H54 (cell line): Measurements from ENCODE around the gene PAK2.
"Not testable (repeated sequence)": the region's sequence is repeated elsewhere in the genome, so short reads cannot be mapped to it uniquely, and the experiment has no call there.

Source experiments
- DNase-seq: peaks from one replicate; pipeline ENCODE4 v3.0.0; 2011; ENCODE audit warnings: low spot score, mixed read lengths; ENCODE audit not compliant: insufficient read length
- FAIRE-seq: peaks from 3 replicates; lab custom pipeline; 2011; peaks lifted over from hg19 to GRCh38; lab: Jason Lieb, UNC
- POLR2A ChIP-seq: IDR thresholded peaks from 2 replicates; pipeline ENCODE4 v1.6.1; 2011; ENCODE audit warnings: low read depth, mild to moderate bottlenecking, low read length

PAK2 gene

DNA sequence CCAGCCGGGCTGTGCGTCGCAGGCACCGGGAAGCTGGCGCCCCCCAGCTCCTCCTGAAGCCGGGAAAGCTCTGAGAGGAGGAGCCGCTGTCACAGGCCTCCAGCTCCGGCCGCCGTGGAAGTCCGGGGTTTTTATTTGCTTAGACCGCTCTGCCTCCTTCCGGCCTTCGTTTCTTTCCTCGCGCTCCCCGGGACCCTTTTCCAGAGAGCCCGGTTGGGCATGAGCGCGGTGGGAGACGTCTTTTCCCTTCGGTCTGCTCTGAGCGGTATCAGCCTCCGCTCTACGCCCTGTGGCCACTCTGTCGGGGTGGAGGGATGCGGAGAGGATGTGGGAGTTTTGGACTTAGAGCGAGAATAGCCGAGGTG lies 128.6 kb downstream of the PAK2 start:
- FAIRE-seq (no peak), DNase-seq (peak; percentile 38)
- no peak for TF ChIP-seq POLR2A

DNA sequence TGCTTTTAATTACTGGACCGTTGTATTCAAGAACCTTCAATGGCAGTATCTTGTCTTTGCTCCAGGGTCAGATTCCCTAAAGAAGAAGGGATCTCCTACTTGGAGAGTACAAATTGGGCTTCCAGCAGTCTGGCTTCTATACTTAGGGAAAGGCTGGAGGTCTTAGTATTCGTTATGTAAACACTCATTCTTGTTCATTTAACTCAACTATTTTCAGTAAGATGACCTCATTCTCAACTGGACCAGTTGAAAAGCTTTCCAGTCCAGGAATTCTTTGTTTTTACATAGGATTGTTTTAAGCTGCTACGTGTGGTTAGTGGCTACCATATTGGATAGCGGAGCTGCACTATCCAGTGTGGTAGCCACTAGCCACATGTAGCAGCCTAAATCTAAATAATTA lies 132.7 kb downstream of the PAK2 start:
- FAIRE-seq = no peak
- no peak for TF ChIP-seq POLR2A
- no peak for DNase-seq

- not testable (repeated sequence) for FAIRE-seq, DNase-seq
Measured at GRCh38 chr3:196874511-196875094, 134.9 kb downstream of the PAK2 start.

DNA sequence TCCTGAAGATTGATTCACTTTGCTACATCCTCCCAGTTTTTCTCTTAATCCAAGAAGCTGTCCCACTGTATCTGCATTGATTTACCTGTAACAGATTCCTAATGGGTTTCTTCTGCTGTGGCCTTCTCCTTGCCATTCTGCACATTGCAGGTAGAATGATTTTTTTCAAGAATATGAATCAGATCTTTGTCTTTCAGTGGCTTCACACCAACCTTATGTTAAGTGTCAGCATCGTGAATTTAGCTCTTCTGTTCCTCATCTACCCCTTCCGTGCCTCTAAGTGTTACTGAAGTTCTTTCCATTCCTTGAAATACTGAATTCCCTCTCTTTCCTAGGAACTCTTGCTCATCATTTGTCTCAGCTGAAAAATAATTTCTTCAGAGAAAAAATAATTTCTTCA lies 135.6 kb downstream of the PAK2 start:
- FAIRE-seq = no peak
- no peak for DNase-seq
- TF ChIP-seq POLR2A = no peak
